GM12875 (cell line): ENCODE data around the gene TMTC2.

Experiments
- H3K4me3 ChIP-seq: one replicate; pipeline ENCODE4 v1.5.1; 2011; ENCODE audit warnings: low read depth, low read length, control low read depth
- CTCF ChIP-seq: IDR thresholded peaks from 2 replicates; pipeline ENCODE4 v1.5.1; 2011; ENCODE audit warnings: low read depth, mild to moderate bottlenecking, control low read depth, inconsistent platforms, low read length, moderate library complexity, borderline replicate concordance; ENCODE audit not compliant: insufficient read depth

The TMTC2 gene

DNA sequence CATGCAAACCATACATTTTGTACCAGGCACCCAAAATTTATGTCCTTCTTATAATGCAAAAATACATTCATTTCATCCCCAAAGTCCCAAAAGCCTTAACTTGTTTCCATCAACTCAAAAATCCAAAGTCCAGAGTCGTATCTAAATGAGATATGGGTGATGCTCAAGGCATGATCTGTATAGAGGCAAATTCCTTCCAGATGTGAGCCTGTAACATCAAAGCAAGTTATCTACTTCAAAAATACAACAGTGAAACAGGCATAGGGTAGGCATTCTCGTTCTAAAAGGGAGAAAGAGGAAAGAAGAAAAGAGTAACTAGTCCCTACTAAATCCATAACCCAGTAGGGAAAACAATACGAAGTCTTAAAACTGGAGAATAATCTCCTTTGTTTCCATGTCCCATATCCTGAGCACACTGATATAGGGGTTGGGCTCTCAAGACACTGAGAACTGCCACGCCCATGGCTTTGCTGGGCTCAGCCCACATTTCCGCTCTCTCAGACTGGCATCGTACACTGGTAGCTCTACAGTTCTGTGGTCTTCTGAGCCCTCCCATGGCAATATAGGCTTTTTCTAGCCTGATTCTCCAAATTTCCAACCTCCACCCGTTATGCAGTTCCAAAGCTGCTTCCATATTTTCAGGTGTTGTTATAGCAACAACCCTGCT, 232.8 kb downstream of the TMTC2 start:
- no peak for TF ChIP-seq CTCF
- no peak overlapping the region for H3K4me3 ChIP-seq

DNA sequence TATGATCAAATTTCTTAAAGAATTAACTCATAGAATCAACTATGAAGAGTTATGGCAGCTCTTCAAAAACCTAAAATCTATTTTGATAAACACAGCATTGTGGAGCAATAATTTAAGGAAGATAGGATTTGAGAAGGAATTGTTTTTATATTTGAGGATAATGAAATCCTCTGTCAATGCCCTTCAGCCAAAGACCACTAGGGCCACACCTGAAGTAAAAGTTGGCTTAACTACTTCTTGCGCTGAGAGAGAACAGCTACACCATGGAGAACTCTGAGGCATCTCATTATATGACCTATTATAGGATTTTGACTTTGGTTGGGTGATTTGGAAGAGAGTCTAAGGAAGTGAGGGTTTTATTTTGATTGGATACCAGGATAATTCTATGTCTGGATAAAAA, 237.2 kb downstream of the TMTC2 start:
- no peak overlapping the region for H3K4me3 ChIP-seq
- TF ChIP-seq CTCF, result no peak

- H3K4me3 ChIP-seq, result no peak overlapping the region
- no peak for TF ChIP-seq CTCF
Measured at GRCh38 chr12:82926630-82927029, 239.9 kb downstream of the TMTC2 start.

GRCh38 chr12:82930301-82930700, 243.6 kb downstream of the TMTC2 start:
- no peak for TF ChIP-seq CTCF
- H3K4me3 ChIP-seq, result no peak overlapping the region

DNA sequence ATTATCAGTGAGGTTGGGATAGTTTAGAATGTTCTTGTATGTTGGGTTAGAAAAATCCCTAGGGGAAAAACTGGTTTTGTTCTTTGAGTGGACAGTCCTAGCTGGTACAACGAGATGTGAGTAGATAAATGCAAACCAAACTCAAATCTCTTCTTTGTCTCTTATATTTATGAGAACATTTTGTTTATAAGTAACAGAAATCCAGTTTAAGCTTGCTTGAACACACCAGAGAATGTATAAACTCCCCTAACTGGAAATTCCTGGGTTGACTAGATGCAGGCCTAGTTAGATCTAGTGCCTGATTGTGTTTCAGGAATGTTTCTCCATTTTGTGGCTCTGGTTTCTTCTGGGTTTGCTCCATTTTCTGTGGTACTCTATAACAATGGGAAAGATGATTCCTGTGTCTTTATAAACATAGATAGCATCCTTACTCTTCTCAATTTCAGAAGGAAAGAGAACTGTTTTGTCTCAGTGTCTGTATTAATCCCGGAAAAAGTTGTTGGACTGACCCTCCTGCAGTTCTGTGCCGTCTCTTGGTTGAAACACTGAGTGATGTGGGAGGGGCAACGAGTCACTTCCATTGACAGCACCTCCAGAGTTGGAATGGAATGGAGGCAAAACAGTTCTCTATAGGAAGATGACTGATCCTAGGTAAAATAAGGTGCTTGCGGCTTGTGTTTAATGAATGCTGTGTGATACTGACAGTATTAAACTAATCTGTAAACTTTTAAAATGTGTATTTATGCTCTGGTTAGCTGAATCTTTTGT, 244.8 kb downstream of the TMTC2 start:
- no peak overlapping the region for H3K4me3 ChIP-seq
- no peak for TF ChIP-seq CTCF

DNA sequence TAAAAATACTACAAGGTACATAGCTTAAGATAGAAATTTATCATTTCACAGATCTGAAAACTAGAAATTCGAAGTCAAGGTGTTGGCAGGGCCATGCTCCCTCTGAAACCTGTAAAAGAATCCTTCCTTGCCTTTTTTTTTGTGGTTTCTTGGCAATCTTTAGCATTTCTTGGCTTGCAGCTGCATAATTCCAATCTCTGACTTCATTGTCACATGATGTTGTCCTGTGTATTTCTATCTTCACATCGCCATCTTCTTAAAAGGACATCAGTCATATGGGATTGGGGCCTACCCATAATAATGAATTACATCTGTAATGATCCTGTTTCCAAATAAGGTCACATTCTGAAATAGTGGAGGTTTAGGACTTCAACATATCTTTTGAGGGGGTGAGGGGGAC, 250.4 kb downstream of the TMTC2 start:
- no peak for TF ChIP-seq CTCF
- no peak overlapping the region for H3K4me3 ChIP-seq

GRCh38 chr12:82942521-82942920, 255.8 kb downstream of the TMTC2 start:
- no peak overlapping the region for H3K4me3 ChIP-seq
- no peak for TF ChIP-seq CTCF
